GM12878 (cell line): ENCODE measurements around the gene LGI4. TPM values are rescaled to one million over a fixed set of nuclear protein-coding genes. Genes with fewer than 3 reads are reported as not detected.

Source experiments
- ATAC-seq: fragments of 200-7000 bp; cut with Tn5 transposase; 3 replicates; pipeline ENCODE4 v1.9.1; 2020; ENCODE audit warnings: mild to moderate bottlenecking, moderate library complexity
- BruUV-seq: library from RNA; stranded (reverse); fragments of 400-500 nt; replicated peaks from 2 replicates; lab custom pipeline; 2021; lab: Mats Ljungman, UMichigan
- CTCF ChIA-PET: fragments of 300-600 bp; sonication (Branson Sonifier 250); formaldehyde crosslinking; extraction: SDS; loops from one replicate; lab custom pipeline; 2021; ENCODE audit warnings: inconsistent platforms; lab: Yijun Ruan, JAX
- POLR2A ChIA-PET: fragments of 350-600 bp; formaldehyde crosslinking; extraction: SDS; loops from one replicate; lab custom pipeline; 2021; ENCODE audit warnings: inconsistent platforms; lab: Charles Lee
- RAD21 ChIA-PET: fragments of 300-600 bp; sonication (Branson Sonifier 250); formaldehyde crosslinking; loops from one replicate; lab custom pipeline; 2023; ENCODE audit warnings: antibody characterized with exemption; ENCODE audit not compliant: unreplicated experiment; lab: Charles Lee
- SMC1A ChIA-PET: fragments of 300-600 bp; sonication (Branson Sonifier 250); formaldehyde crosslinking; loops from one replicate; lab custom pipeline; 2023; ENCODE audit not compliant: unreplicated experiment, uncharacterized antibody; lab: Charles Lee
- DNase-seq: peaks from one replicate; pipeline ENCODE4 v3.0.0-alpha.2; 2011; ENCODE audit warnings: low read depth, low spot score
- FAIRE-seq: peaks from 3 replicates; lab custom pipeline; 2011; peaks lifted over from hg19 to GRCh38; lab: Jason Lieb, UNC
- H2AFZ ChIP-seq: 2 replicates; pipeline ENCODE4 v1.6.0; 2011; ENCODE audit warnings: low read depth, low read length, control low read depth; ENCODE audit not compliant: control insufficient read depth
- H3K27ac ChIP-seq: 2 replicates; pipeline ENCODE4 v1.5.1; 2011; ENCODE audit warnings: control low read depth; ENCODE audit not compliant: control insufficient read depth, insufficient read depth
- H3K27me3 ChIP-seq, 2 experiments: replicated peaks in 1 of 2; 2 replicates each; pipeline versions ENCODE4 v1.6.0 to v1.6.1; 2011; ENCODE audit warnings: low read length in 1 of 2; ENCODE audit not compliant: control insufficient read depth in 2 of 2, insufficient read depth in 2 of 2
- H3K36me3 ChIP-seq, 2 experiments: 2 replicates each; pipeline ENCODE4 v1.5.1; 2011; ENCODE audit warnings: low read length in 1 of 2; ENCODE audit not compliant: control insufficient read depth in 2 of 2, insufficient read depth in 2 of 2
- H3K4me1 ChIP-seq: 2 replicates; pipeline ENCODE4 v1.6.1; 2011; ENCODE audit warnings: mild to moderate bottlenecking, low read length, moderate library complexity, mixed read lengths; ENCODE audit not compliant: control insufficient read depth, insufficient read depth
- H3K4me2 ChIP-seq: 2 replicates; pipeline ENCODE4 v1.6.0; 2011; ENCODE audit warnings: control low read depth; ENCODE audit not compliant: control insufficient read depth, insufficient read depth
- H3K4me3 ChIP-seq: fragments of 200-600 bp; sonication (generic); 2 replicates; pipeline ENCODE4 v1.5.1; 2016
- H3K79me2 ChIP-seq: 2 replicates; pipeline ENCODE4 v1.6.0; 2011; ENCODE audit warnings: low read length; ENCODE audit not compliant: control insufficient read depth, insufficient read depth
- H3K9ac ChIP-seq: 2 replicates; pipeline ENCODE4 v1.8.0; 2011; ENCODE audit warnings: low read length, control low read depth, mixed read lengths; ENCODE audit not compliant: control insufficient read depth, insufficient read depth
- H3K9me3 ChIP-seq: replicated peaks from 3 replicates; pipeline ENCODE4 v1.5.1; 2011; ENCODE audit warnings: mild to moderate bottlenecking, low read length; ENCODE audit not compliant: control insufficient read depth, insufficient read depth
- H4K20me1 ChIP-seq: 2 replicates; pipeline ENCODE4 v1.6.0; 2011; ENCODE audit not compliant: control insufficient read depth, insufficient read depth
- ATF3 ChIP-seq: IDR thresholded peaks from 2 replicates; pipeline ENCODE4 v1.6.1; 2011; ENCODE audit warnings: low read depth, mild to moderate bottlenecking, low read length, moderate library complexity, borderline replicate concordance; ENCODE audit errors: extremely low read depth
- BMI1 ChIP-seq: fragments of 450-650 bp; IDR thresholded peaks from 2 replicates; pipeline ENCODE4 v1.6.1; 2016; ENCODE audit warnings: mild to moderate bottlenecking, moderate library complexity, borderline replicate concordance
- EP300 ChIP-seq, 2 experiments: fragments of 150-350 bp in 1 of 2; IDR thresholded peaks; 2 replicates each; pipeline ENCODE4 v1.6.1; 2011 to 2012; ENCODE audit warnings: low read depth in 2 of 2, low read length in 2 of 2, borderline replicate concordance in 1 of 2, improper control_type of control experiment in 1 of 2, inconsistent platforms in 1 of 2; ENCODE audit not compliant: control insufficient read depth in 1 of 2
- ESRRA ChIP-seq: IDR thresholded peaks from 2 replicates; pipeline ENCODE4 v1.6.1; 2012; ENCODE audit warnings: mild to moderate bottlenecking, low read length, improper control_type of control experiment
- IKZF2 ChIP-seq, 2 experiments: fragments of 450-650 bp; IDR thresholded peaks; 2 replicates each; pipeline ENCODE4 v1.6.1; 2017; ENCODE audit warnings: mild to moderate bottlenecking in 2 of 2, moderate library complexity in 2 of 2
- IRF3 ChIP-seq: fragments of 450-650 bp; IDR thresholded peaks from 2 replicates; pipeline ENCODE4 v1.6.1; 2014; ENCODE audit warnings: mild to moderate bottlenecking
- KAT2A ChIP-seq: conservative IDR thresholded peaks from 2 replicates; pipeline ENCODE4 v1.6.1; 2011; ENCODE audit warnings: low read depth, low read length; ENCODE audit not compliant: control insufficient read depth
- NFXL1 ChIP-seq: fragments of 450-650 bp; IDR thresholded peaks from 2 replicates; pipeline ENCODE4 v1.6.1; 2017; ENCODE audit warnings: antibody characterized with exemption, mild to moderate bottlenecking, borderline replicate concordance
- POU2F2 ChIP-seq: IDR thresholded peaks from 3 replicates; pipeline ENCODE4 v1.6.1; 2011; ENCODE audit warnings: low read depth, mild to moderate bottlenecking, low read length, borderline replicate concordance
- TBL1XR1 ChIP-seq: IDR thresholded peaks from 2 replicates; pipeline ENCODE4 v1.6.1; 2012; ENCODE audit warnings: low read depth, low read length, improper control_type of control experiment
- in situ Hi-C: fragments of 300-500 bp; cut with MboI; formaldehyde crosslinking; loops from 9 replicates; pipeline ENCODE4 v1.14.3; 2018; ENCODE audit warnings: mixed read lengths
- intact Hi-C: fragments of 100-400 bp; cut with micrococcal nuclease; formaldehyde crosslinking; loops from one replicate; pipeline ENCODE4 v1.14.2; 2022; ENCODE audit not compliant: unreplicated experiment
- polyA plus RNA-seq, 11 experiments: library from polyadenylated mRNA; depleted of rRNA in 4 of 11; unstranded in 6 of 11; stranded (reverse) in 5 of 11; fragments of >200 nt; fragmentation: Nextera tagmentation in 4 of 11; fragmentation: Illumina TruSeq in 1 of 11; extraction: Ambion mirVana in 4 of 11; extraction: Trizol in 1 of 11; gene quantifications; 1 replicate in 1 of 11; 2 replicates in 10 of 11; pipeline versions ENCODE4 v1.2.1 to v1.2.3, GENCODE V29; 2011 to 2016; ENCODE audit warnings: inconsistent platforms in 2 of 11, missing spikeins in 2 of 11, low read depth in 1 of 11
- total RNA-seq, 4 experiments: library from RNA; depleted of rRNA in 3 of 4; stranded (reverse); fragments of >200 nt in 3 of 4; fragmentation: Illumina TruSeq in 1 of 4; extraction: Trizol in 1 of 4; gene quantifications; 2 replicates each; pipeline versions ENCODE4 v1.2.1 to v1.2.3, GENCODE V29; 2013 to 2021

Gene LGI4
- total and polyA plus RNA-seq, 10 of the 15 experiments (the other 5 are each of a cell fraction or from before 2014, with no cell fraction given): 0.11 TPM; not detected in 9

DNA sequence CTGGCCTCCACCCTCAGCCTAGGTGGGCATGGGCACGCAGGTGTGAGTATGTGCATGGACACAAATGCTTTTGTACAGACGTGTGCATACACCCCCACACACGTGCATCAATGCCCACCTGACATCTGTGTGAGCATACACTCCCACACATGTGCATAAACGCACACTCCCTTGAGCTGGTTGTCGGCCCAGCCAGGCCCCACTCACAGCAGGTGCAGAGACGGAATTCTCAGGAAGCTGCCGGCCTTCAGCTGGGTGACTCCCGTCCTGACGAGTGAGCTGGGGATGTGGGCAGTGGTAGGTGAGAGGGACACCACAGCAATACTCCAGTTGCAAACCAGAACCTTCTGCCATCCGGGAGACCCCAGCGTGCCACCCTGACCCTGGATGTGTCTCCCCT, 1.0 kb downstream of the LGI4 start (continued):
- TF ChIP-seq KAT2A (no peak), BMI1 (no peak), IRF3 (no peak), ESRRA (no peak), POU2F2 (no peak), NFXL1 (no peak), ATF3 (no peak), EP300 (IDR thresholded peaks at IDR 0.05; ENCODE audit: borderline replicate concordance in 1 of 2, control insufficient read depth in 1 of 2, low read depth in 2 of 2, low read length in 2 of 2) (no peak)

DNA sequence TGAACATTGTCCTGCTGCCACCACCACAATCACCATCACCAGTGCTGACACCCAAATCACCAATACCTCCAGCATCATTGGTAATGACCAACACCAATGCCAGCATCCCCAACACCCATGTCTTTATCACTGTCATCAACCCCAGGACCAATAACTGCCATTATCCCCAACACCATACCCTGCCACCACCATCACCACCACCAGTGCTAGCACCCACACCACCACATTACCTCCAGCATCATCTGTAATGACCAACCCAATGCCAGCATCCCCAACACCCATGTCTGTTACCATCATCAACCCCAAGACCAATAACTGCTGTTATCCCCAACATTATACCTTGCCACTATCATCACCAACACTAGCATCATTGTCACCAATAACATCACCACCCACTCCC, 2.6 kb downstream of the LGI4 start:
- POLR2A ChIA-PET: no interaction called here
- Histone ChIP-seq H3K4me2 (no peak overlapping the region), H3K27me3 (no peaks in the 10 kb centered on the region), H3K9ac (no peak overlapping the region), H3K9me3 (no peaks in the 10 kb centered on the region), H4K20me1 (no peaks in the 10 kb centered on the region), H3K4me1 (peaks cover 3% of the 10 kb centered on the region; the same call in 1 of the 2 replicates), H3K4me3 (no peak overlapping the region), H3K79me2 (no peaks in the 10 kb centered on the region), H2AFZ (no peak overlapping the region), H3K36me3 (no peaks in the 10 kb centered on the region), H3K27ac (no peak overlapping the region)
- CTCF ChIA-PET: no interaction called here
- no peak for DNase-seq
- TF ChIP-seq BMI1: no peak
- TF ChIP-seq TBL1XR1: no peak
- TF ChIP-seq IKZF2 (IDR thresholded peaks at IDR 0.05): no peak
- SMC1A ChIA-PET: no interaction called here
- BruUV-seq: no TSS peak
- intact Hi-C loops: loop anchor here (10.0 kb wide), 1 partner anchor 157 kb away; no protein-coding TSS in a partner anchor
- ATAC-seq: no peak
- in situ Hi-C loops: no loop called here
- FAIRE-seq: no peak
- RAD21 ChIA-PET: no interaction called here
